Stimulated activated CD4-positive, alpha-beta T cell treated with anti-CD3 and anti-CD28 coated beads, Interleukin-1b, Interleukin-23, amount 100 ng/mL, for 24 hours (primary cell): Measurements from ENCODE around the gene SCN3A.

Source experiments
- DNase-seq, 4 experiments: peaks; one replicate each; pipeline ENCODE4 v3.0.0-alpha.2; 2020; ENCODE audit warnings: low read depth in 4 of 4, low spot score in 1 of 4

Gene SCN3A

GRCh38 chr2:165192729-165193128 lies 11.1 kb downstream of the SCN3A start:
- DNase-seq, result no peak

DNA sequence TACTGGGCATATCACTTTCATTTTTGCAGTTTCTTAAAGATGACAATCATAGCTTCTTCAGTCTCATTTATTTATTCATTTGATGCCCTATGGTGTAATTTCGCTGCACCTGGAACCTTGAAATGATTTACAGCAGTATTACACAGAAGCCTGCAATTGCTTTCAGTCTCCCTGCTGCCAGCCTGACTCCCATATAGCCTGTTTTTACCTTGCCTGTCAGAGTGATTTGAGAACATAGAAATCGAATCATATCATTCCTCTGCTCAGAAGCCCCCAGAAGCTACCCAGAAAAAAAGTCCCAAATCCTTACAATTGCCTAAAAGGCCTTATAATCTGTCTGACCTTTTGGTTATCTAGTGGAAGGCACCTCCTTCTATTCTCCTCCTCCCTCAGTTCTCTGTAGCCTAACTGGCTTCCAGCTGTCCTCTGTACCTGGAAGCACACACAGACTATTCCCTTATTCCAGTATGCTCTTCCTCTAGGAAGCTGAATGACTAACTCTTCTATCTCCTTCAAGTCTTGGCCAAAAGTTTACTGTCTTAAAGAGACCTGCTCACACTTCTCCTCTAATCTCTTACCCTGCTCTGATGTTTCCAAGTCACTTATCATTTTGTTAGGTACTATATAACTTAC lies 12.6 kb downstream of the SCN3A start:
- no peak for DNase-seq

DNA sequence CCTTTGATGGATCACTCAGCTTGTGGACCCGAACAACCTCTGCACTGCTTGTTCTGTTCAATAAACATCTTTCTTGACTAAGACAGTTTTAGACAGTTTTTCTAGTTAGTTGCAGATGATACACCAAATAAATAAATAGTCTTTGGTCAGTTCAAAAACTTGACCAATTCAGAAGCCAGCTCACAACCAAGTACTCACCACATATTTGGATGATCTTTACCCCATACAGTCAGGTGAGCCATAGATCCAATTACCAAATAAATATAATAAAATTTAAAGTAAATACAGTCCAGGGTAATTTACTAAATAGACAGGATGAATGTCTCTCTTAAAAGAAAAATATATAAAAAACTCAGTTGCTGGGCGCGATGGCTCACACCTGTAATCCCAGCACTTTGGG lies 18.2 kb downstream of the SCN3A start:
- no peak for DNase-seq

DNA sequence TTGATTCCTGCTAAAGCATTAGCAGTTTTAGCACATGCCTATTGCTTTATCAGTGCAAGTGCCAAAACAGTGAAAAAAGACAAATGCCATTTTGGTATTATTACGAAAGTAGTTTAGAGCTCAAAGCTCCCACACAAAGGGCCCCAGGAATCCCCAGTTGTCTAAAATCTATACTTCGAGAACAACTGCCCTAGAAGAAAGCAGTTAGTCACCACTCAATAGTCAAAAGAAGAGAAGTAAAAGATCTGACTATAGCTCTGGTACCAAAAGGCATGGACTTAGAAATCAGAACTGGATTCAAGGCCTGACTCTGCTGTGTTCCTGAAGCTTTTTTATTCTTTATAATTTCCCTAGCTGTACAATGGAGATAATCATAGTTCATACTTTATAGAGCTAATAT lies 21.8 kb downstream of the SCN3A start:
- DNase-seq, result no peak

- no peak for DNase-seq
Measured at GRCh38 chr2:165176780-165177179, 27.1 kb downstream of the SCN3A start.

DNA sequence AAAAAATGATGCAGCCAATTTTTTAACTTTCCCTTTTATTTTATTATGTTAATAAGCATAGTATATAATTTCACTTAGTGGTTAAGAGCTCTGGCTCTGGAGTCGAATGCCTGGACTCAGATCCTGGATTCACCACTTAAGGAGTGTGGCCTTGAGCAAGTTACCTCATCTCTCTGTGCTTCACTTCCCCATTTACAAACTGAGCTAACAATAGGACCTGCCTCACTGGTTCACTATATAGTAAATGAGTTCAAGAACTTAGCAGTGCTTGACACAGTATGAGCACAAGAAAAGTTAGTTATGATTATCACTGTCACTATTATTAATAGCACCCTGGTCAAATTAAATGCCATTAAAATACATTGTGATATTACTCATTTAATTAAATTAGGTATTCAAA lies 30.6 kb downstream of the SCN3A start:
- DNase-seq, result no peak

- DNase-seq, result no peak
Measured at GRCh38 chr2:165164201-165164600, 39.6 kb downstream of the SCN3A start.

DNA sequence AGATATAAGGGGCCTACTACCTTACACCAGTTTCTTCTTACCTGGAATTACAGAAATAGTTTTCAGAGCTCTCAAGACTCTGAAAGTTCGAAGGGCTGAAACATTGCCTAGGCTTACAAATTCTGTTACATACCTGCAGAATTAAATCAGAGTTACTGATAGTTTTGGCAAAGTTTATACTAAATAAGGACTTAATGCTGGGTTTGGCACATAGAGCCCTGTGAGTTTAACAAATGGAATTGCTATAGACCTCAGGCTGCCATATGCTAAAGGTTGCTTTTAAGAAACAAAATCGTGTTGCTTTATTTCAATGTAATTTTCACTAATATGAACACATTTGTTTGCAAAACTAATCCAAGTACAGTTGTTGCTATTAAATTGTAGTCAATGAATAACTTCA lies 40.1 kb downstream of the SCN3A start:
- DNase-seq, result no peak

DNA sequence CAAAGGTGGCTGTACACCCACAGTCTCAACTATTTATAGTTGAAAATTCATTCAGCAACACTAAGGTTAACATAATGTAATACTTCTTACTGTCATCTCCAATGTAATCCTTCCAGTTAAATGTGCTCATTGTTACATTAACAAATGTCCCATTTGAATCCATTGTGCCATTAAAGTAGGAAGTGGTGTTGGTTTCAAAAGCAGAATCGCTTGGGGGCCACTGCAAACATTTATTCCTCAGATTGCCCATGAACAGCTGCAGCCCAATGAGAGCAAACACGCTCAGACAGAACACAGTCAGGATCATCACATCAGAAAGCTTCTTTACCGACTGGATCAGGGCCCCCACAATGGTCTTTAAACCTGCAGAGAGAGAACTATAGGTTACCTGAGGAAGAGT lies 41.4 kb downstream of the SCN3A start:
- DNase-seq, result no peak

- no peak for DNase-seq
Measured at GRCh38 chr2:165161510-165161909, 42.3 kb downstream of the SCN3A start.

DNA sequence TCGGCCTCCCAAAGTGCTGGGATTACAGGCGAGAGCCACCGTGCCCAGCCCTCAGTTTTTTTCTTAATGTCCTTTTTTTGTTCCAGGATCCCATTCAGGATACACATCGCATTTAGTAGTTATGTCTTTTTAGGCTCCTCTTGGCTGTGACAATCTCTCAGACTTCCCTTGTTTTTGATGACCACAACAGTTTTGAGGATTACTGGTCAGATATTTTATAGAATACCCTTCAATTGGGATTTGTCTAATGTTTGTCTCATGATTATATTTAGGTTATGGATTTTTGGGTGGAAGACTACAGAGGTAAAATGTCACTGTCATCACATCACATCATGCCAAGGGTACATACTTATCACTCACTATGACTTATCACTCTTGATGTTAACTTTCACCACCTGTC lies 46.7 kb downstream of the SCN3A start:
- DNase-seq, result no peak

DNA sequence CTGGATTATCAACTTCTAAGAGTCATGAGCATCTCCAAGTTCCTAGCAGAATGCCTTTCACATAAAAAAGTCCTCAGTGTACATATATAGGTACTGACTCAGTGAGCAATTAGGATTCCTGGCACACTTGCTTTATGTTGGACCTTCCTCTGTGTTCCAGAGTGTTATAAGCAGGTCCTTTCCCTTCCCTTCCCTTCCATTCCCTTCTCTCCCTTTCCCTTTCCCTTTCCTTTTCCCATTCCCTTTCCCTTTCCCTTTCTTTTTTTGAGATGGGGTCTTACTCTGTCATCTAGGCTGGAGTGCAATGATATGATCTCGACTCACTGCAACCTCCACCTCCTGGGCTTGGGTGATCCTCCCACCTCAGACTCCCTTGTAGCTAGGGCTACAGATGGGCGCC lies 48.7 kb downstream of the SCN3A start:
- no peak for DNase-seq

DNA sequence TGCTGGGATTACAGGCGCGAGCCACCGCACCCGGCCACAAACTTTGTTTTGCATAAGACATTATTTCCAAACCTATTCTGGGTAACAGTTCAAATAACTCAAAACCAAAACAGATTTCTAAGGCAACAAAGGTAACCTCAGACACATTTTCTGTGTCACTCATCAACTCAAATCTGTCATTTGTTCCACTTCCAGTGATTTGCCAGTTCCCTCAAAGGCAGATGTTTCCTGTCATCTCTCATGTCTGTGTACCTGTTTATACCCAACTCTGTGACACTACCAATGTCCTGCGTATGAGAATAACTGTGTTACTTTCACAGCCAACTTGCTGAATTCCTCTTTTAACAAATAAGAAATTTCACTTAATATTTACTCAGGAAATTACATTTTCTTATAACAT lies 54.4 kb downstream of the SCN3A start:
- DNase-seq, result no peak

DNA sequence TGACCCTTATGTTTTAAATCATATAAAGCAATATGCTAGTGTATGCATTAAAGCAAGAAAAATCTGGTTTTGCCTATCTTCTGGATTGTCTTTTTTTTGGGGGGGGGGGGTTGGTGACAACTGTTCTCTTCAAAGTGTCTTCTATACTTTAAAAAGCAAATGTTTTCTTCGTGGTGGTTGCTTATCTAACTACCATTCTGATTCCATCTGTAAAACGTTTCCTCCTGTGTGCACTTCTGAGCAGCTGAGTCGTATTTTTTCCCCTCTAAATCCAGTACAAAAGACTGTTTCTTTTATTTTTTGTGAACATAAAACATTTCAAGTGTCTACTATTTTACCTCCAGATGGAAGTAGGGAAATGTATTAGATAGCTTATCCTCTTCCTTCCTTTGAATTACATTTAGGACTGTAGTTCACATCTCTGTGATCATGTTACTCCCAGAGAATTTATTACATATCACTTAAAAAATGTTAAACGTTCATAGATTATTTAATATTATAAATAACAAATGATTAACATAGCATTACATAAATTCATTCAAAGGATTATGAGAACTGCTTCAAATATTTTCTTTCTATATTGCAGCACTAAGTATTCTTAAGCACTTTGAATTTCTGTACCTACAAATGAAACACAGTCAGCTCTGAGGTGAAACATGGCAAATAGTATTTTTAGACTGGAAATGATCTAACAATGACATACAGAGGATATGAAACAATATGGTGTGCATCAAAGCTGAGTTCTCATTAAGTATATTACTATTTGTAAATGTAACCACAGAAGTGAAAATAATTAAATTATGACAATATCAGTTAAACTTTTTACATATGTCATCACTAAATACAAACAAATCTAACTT lies 56.4 kb downstream of the SCN3A start:
- DNase-seq, result no peak

- no peak for DNase-seq
Measured at GRCh38 chr2:165144315-165144714, 59.5 kb downstream of the SCN3A start.

DNA sequence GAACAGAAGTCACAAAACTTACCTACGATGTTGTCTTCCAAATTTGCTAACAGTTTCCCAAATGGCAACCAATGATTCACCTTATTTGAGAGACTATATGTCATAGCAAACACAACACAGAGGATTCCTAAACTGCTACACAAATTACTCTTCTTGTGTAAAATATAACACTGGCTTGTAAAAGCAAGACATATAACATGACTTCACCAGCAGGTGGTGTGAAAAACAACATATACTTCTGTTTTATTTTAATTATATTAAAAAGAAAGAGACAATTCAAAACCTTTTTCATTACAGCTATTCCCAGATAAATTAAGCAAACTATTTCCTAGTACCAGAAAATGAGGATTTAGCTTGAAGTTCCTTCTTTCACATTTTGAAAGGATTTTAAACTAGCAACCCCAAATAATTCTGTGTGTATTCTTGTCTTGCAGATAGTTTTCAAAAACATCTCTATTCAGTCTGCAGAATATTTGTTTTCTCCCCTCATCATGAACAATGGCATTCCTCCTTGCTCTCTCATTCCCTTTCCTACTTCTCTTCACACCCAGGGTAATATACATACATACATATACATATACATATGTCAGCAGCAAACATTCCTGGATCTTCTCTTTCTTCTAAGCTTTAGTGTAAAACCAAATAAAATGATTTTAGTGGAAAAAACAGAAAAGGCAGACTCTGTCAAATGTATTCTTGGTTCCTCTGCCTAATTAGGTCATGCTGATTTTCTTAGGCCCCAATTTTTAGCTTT lies 62.1 kb downstream of the SCN3A start:
- no peak for DNase-seq

DNA sequence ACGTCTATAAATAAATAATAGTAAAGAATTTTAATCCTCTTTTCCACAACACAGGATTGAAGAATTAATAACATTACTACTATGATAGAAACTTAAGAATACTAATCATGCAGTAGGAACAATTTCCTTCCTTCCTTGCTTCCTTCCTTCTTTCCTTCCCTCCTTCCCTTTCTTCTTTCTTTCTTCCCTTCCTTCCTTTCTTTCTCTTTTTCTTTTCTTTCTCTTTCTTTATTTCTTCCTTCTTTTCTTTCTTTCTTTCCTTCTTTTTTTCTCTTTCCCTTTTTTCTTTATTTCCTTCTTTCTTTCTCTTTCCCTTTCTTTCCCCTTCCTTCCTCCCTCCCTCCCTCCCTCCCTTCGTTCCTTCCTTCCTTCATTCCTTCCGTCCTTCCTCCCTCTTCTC lies 77.6 kb downstream of the SCN3A start:
- DNase-seq, result no peak

GRCh38 chr2:165122521-165122920 lies 81.3 kb downstream of the SCN3A start:
- DNase-seq, result no peak

DNA sequence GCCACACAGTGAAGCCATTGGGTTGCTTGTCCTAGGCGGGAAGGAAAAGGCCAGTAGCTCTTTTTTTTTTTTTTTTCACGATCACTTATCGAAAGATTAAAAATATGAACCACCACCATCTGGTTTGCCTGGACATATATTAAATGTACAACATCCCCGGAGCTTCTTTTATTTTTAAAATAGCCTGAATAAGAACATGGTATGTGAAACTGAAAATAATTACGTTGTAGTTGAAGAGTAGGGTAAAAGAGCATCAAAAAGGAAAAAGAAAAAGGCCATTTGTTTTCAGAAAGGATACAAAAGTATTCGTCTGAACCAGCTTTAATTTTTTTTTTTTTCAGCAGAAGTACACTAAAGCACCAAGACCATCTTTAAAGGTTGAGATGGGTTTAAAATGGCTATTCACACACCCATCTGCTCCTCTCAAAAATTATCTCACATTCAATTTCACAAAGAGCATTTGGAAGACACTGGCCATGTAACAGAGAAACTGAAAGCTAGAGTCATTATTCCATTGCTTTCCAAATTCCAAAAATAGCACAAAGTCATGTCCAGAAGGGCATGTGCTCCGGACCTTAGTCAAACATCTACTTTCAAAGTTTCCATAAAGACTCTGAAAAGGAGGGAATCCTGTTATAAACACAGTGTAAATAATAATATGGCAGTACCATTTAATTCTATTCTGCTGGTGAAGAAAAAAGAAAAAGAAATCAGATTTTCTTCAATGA lies 82.9 kb downstream of the SCN3A start:
- no peak for DNase-seq

DNA sequence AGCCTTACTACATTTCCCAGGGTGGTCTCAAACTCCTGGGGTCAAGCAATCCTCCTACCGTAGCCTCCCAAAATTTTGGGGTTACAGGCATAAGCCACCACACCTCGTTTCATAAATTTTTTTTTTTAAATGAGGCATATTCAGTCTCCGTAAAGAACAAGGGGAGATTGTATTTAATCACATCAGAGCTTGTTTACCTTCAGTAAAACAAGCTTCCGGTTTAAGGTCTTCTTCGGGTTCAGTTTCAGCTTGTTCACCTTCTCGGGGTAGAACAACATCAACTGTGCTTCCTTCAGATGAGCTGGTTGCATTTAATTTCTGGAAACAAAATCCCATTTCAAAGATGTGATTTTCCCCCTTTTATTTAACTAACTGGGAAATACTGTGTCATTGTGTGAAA lies 88.6 kb downstream of the SCN3A start:
- DNase-seq, result no peak

- DNase-seq, result no peak
Measured at GRCh38 chr2:165114346-165114939, 89.4 kb downstream of the SCN3A start.
